HepG2 (cell line): Measurements from ENCODE around the gene PHYH. TPM values are rescaled to one million over a fixed set of nuclear protein-coding genes. Genes with fewer than 3 reads are reported as not detected.

Source experiments
- BRCA1 ChIP-seq: sonication (generic); formaldehyde crosslinking; IDR thresholded peaks from 2 replicates; pipeline ENCODE4 v1.4.0; 2020; ENCODE audit warnings: missing genetic modification reagents
- CBFB ChIP-seq: sonication (generic); formaldehyde crosslinking; IDR thresholded peaks from 2 replicates; pipeline ENCODE4 v1.4.0; 2020; ENCODE audit warnings: missing genetic modification reagents
- CHCHD3 ChIP-seq: sonication (generic); formaldehyde crosslinking; IDR thresholded peaks from 2 replicates; pipeline ENCODE4 v1.8.0; 2022; ENCODE audit warnings: mild to moderate bottlenecking, missing genetic modification reagents, moderate library complexity
- HNRNPLL ChIP-seq: fragments of 200-400 bp; formaldehyde crosslinking; IDR thresholded peaks from 2 replicates; pipeline ENCODE4 v1.6.1; 2017; ENCODE audit warnings: mild to moderate bottlenecking, low read depth, low read length; ENCODE audit not compliant: poor library complexity, severe bottlenecking
- IRF2 ChIP-seq: IDR thresholded peaks from 2 replicates; pipeline ENCODE4 v1.6.1; 2018; ENCODE audit warnings: missing genetic modification reagents, missing compliant biosample characterization
- JUNB ChIP-seq: sonication (generic); formaldehyde crosslinking; IDR thresholded peaks from 2 replicates; pipeline ENCODE4 v1.8.0; 2022; ENCODE audit warnings: missing genetic modification reagents, mild to moderate bottlenecking, borderline replicate concordance
- KLF13 ChIP-seq: sonication (generic); formaldehyde crosslinking; IDR thresholded peaks from 2 replicates; pipeline ENCODE4 v1.4.0; 2020; ENCODE audit warnings: mild to moderate bottlenecking, missing genetic modification reagents
- KLF16 ChIP-seq, 2 experiments: sonication (generic) in 1 of 2; formaldehyde crosslinking in 1 of 2; IDR thresholded peaks; 2 replicates each; pipeline versions ENCODE4 v1.6.1 to v1.8.0; 2016 to 2023; ENCODE audit warnings: missing genetic modification reagents in 2 of 2, missing compliant biosample characterization in 1 of 2
- NFYC ChIP-seq: IDR thresholded peaks from 2 replicates; pipeline ENCODE4 v1.6.1; 2016; ENCODE audit warnings: missing genetic modification reagents, missing compliant biosample characterization
- NPAS2 ChIP-seq: sonication (generic); formaldehyde crosslinking; IDR thresholded peaks from 2 replicates; pipeline ENCODE4 v1.8.0; 2022; ENCODE audit warnings: mild to moderate bottlenecking, missing genetic modification reagents, borderline replicate concordance
- NR2F6 ChIP-seq, 2 experiments: IDR thresholded peaks; 2 replicates each; pipeline ENCODE4 v1.6.1; 2016; ENCODE audit warnings: antibody characterized with exemption in 1 of 2, mild to moderate bottlenecking in 1 of 2
- PRMT3 ChIP-seq: sonication (generic); formaldehyde crosslinking; IDR thresholded peaks from 2 replicates; pipeline ENCODE4 v1.8.1; 2022; ENCODE audit warnings: low read depth, mild to moderate bottlenecking, moderate library complexity, missing genetic modification reagents, borderline replicate concordance
- RARG ChIP-seq: sonication (generic); formaldehyde crosslinking; IDR thresholded peaks from 2 replicates; pipeline ENCODE4 v1.4.0; 2020; ENCODE audit warnings: low read depth, mild to moderate bottlenecking, missing genetic modification reagents
- SNAI1 ChIP-seq: sonication (generic); formaldehyde crosslinking; IDR thresholded peaks from 2 replicates; pipeline ENCODE4 v1.5.0; 2020; ENCODE audit warnings: mild to moderate bottlenecking, missing genetic modification reagents, borderline replicate concordance
- SP5 ChIP-seq: IDR thresholded peaks from 2 replicates; pipeline ENCODE4 v1.6.1; 2016; ENCODE audit warnings: low read depth, borderline replicate concordance
- TBL1XR1 ChIP-seq: fragments of 150-350 bp; IDR thresholded peaks from 2 replicates; pipeline ENCODE4 v1.6.1; 2014; ENCODE audit warnings: borderline replicate concordance, low read length; ENCODE audit not compliant: partially characterized antibody
- TOE1 ChIP-seq: sonication (generic); formaldehyde crosslinking; IDR thresholded peaks from 2 replicates; pipeline ENCODE4 v1.4.0; 2020; ENCODE audit warnings: mild to moderate bottlenecking, missing genetic modification reagents
- ZNF430 ChIP-seq: sonication (generic); formaldehyde crosslinking; IDR thresholded peaks from 2 replicates; pipeline ENCODE4 v1.9.0; 2021; ENCODE audit warnings: mild to moderate bottlenecking, missing genetic modification reagents
- ZNF747 ChIP-seq: sonication (generic); formaldehyde crosslinking; IDR thresholded peaks from 2 replicates; pipeline ENCODE4 v1.8.1; 2023; ENCODE audit warnings: missing genetic modification reagents, mild to moderate bottlenecking, borderline replicate concordance
- ZSCAN21 ChIP-seq: sonication (generic); formaldehyde crosslinking; IDR thresholded peaks from 2 replicates; pipeline ENCODE4 v1.8.0; 2022; ENCODE audit warnings: mild to moderate bottlenecking, missing genetic modification reagents, moderate library complexity, borderline replicate concordance
- polyA plus RNA-seq, 8 experiments: library from polyadenylated mRNA; depleted of rRNA in 3 of 8; stranded (reverse) in 7 of 8; unstranded in 1 of 8; fragments of >200 nt; fragmentation: Illumina TruSeq in 4 of 8; extraction: Trizol in 4 of 8; gene quantifications; 2 replicates each; pipeline versions ENCODE4 v1.2.1 to v1.2.3, GENCODE V29; 2011 to 2016; ENCODE audit warnings: low read depth in 4 of 8, missing spikeins in 1 of 8, mixed read lengths in 1 of 8; ENCODE audit not compliant: insufficient read depth in 1 of 8
- total RNA-seq, 5 experiments: library from RNA; depleted of rRNA; stranded (reverse); fragments of >200 nt; fragmentation: Illumina TruSeq; extraction: Trizol; gene quantifications; 2 replicates each; pipeline ENCODE4 v1.2.3, GENCODE V29; 2016; ENCODE audit warnings: low read depth in 1 of 5
- TF ChIP-seq, protein P1 (sequence below): IDR thresholded peaks from 2 replicates; pipeline ENCODE4 v1.6.1; 2016; ENCODE audit warnings: low read depth
- TF ChIP-seq, protein P2 (sequence below): sonication (generic); formaldehyde crosslinking; IDR thresholded peaks from 2 replicates; pipeline ENCODE4 v1.4.0; 2020; ENCODE audit warnings: missing genetic modification reagents, borderline replicate concordance
- TF ChIP-seq, protein P3 (sequence below): sonication (generic); formaldehyde crosslinking; IDR thresholded peaks from 2 replicates; pipeline ENCODE4 v1.5.1; 2020; ENCODE audit warnings: missing genetic modification reagents, mild to moderate bottlenecking, borderline replicate concordance

PHYH gene
- total and polyA plus RNA-seq, 2 of the 13 experiments (the other 11 are each of a cell fraction or from before 2014, with no cell fraction given): 27.2 to 34.5 TPM

DNA sequence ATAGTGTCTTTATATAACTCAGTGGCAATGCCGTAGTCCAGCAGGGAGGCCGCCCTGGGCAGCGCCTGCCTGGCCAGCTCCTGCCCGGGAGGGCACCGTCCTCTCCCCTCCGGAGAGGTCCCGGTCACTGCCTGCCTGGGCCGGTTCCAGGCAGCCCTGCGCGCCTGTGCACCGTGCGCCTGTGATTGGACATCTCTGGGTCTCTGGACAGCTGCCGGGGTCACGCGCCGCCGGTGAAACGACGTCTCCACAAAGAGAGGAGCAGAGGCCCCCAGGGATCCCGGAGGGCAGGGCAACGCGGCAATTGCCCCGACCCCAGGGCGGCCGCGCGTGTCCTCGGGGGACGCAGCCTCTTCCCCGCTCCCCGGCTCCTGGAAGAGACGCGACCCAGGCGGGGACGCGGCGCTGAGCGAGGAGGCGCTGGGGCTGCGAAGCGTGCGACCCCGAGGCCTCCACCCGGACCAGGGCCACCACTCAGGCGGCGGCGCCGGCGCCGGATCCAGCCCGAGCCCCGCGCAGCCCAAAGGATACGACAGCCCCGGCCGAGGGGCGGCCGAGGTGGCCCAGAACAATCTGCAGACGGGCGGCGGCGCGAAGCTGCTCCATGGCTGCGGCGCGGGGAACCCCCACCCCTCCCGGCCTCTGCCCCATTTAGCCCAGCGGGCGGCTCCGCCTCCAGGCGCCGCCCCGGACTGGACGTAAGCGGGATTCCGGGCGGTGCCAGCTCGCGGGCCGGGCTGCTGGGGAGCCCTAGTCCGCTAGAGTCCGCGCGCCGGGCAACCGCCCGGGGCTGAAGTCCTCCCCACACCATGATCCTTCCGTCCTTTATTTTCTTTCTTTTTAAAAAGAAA, at the start of gene PHYH (continued):
- TF ChIP-seq JUNB (CRISPR knock-in tag): no peak
- TF ChIP-seq HNRNPLL: peak; percentile 79
- 0 out of 2 replicates have a peak, but pooled peaks have one; percentile 61 for TF ChIP-seq BRCA1 (CRISPR knock-in tag)
- TF ChIP-seq NFYC (CRISPR knock-in tag): peak; percentile 50; the same call in 1 of the 2 replicates
- TF ChIP-seq ZNF430 (CRISPR knock-in tag): 0 out of 2 replicates have a peak, but pooled peaks have one; percentile 15
- TF ChIP-seq, protein P1, sequence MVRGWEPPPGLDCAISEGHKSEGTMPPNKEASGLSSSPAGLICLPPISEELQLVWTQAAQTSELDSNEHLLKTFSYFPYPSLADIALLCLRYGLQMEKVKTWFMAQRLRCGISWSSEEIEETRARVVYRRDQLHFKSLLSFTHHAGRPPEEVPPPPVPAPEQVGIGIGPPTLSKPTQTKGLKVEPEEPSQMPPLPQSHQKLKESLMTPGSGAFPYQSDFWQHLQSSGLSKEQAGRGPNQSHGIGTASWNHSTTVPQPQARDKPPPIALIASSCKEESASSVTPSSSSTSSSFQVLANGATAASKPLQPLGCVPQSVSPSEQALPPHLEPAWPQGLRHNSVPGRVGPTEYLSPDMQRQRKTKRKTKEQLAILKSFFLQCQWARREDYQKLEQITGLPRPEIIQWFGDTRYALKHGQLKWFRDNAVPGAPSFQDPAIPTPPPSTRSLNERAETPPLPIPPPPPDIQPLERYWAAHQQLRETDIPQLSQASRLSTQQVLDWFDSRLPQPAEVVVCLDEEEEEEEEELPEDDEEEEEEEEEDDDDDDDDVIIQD (CRISPR knock-in tag): no peak
- no peak for TF ChIP-seq TBL1XR1
- TF ChIP-seq ZSCAN21 (CRISPR knock-in tag): 0 out of 2 replicates have a peak, but pooled peaks have one; percentile 29
- peak in 1 of 2 experiments; percentile 14; a peak in 1 of 4 replicates for TF ChIP-seq KLF16 (CRISPR knock-in tag; IDR thresholded peaks at IDR 0.05)
- TF ChIP-seq CHCHD3 (CRISPR knock-in tag): no peak
- no peak for TF ChIP-seq KLF13 (CRISPR knock-in tag)
- TF ChIP-seq PRMT3: 0 out of 2 replicates have a peak, but pooled peaks have one; percentile 42
- TF ChIP-seq CBFB (CRISPR knock-in tag): no peak
- TF ChIP-seq, protein P2, sequence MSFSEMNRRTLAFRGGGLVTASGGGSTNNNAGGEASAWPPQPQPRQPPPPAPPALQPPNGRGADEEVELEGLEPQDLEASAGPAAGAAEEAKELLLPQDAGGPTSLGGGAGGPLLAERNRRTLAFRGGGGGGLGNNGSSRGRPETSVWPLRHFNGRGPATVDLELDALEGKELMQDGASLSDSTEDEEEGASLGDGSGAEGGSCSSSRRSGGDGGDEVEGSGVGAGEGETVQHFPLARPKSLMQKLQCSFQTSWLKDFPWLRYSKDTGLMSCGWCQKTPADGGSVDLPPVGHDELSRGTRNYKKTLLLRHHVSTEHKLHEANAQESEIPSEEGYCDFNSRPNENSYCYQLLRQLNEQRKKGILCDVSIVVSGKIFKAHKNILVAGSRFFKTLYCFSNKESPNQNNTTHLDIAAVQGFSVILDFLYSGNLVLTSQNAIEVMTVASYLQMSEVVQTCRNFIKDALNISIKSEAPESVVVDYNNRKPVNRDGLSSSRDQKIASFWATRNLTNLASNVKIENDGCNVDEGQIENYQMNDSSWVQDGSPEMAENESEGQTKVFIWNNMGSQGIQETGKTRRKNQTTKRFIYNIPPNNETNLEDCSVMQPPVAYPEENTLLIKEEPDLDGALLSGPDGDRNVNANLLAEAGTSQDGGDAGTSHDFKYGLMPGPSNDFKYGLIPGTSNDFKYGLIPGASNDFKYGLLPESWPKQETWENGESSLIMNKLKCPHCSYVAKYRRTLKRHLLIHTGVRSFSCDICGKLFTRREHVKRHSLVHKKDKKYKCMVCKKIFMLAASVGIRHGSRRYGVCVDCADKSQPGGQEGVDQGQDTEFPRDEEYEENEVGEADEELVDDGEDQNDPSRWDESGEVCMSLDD (CRISPR knock-in tag): peak; percentile 68; the same call in 1 of the 2 replicates
- no peak for TF ChIP-seq NR2F6 (IDR thresholded peaks at IDR 0.05)
- TF ChIP-seq NR2F6 (CRISPR knock-in tag; IDR thresholded peaks at IDR 0.05): peak; percentile 46; the same call in 1 of the 2 replicates
- TF ChIP-seq, protein P3, sequence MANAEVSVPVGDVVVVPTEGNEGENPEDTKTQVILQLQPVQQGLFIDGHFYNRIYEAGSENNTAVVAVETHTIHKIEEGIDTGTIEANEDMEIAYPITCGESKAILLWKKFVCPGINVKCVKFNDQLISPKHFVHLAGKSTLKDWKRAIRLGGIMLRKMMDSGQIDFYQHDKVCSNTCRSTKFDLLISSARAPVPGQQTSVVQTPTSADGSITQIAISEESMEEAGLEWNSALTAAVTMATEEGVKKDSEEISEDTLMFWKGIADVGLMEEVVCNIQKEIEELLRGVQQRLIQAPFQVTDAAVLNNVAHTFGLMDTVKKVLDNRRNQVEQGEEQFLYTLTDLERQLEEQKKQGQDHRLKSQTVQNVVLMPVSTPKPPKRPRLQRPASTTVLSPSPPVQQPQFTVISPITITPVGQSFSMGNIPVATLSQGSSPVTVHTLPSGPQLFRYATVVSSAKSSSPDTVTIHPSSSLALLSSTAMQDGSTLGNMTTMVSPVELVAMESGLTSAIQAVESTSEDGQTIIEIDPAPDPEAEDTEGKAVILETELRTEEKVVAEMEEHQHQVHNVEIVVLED (CRISPR knock-in tag): no peak
- no peak for TF ChIP-seq NPAS2
- no peak for TF ChIP-seq RARG (CRISPR knock-in tag)
- no peak for TF ChIP-seq SNAI1 (CRISPR knock-in tag)
- 0 out of 2 replicates have a peak, but pooled peaks have one; percentile 4 for TF ChIP-seq TOE1 (CRISPR knock-in tag)
- TF ChIP-seq ZNF747: peak; percentile 89
- peak; percentile 62; the same call in 1 of the 2 replicates for TF ChIP-seq SP5
- TF ChIP-seq IRF2: peak; percentile 35; the same call in 1 of the 2 replicates
